Measurements from ENCODE around the gene SFTA2.

Gene SFTA2

GRCh38 chr6:30883685-30884520, 48.1 kb downstream of the SFTA2 start, which contains the start of gene DDR1:
TSS of gene DDR1 (plus strand) at chr6:30884519. CDS start at chr6:30888730, 4,211 bp downstream.
- TF ChIP-seq, protein P1, sequence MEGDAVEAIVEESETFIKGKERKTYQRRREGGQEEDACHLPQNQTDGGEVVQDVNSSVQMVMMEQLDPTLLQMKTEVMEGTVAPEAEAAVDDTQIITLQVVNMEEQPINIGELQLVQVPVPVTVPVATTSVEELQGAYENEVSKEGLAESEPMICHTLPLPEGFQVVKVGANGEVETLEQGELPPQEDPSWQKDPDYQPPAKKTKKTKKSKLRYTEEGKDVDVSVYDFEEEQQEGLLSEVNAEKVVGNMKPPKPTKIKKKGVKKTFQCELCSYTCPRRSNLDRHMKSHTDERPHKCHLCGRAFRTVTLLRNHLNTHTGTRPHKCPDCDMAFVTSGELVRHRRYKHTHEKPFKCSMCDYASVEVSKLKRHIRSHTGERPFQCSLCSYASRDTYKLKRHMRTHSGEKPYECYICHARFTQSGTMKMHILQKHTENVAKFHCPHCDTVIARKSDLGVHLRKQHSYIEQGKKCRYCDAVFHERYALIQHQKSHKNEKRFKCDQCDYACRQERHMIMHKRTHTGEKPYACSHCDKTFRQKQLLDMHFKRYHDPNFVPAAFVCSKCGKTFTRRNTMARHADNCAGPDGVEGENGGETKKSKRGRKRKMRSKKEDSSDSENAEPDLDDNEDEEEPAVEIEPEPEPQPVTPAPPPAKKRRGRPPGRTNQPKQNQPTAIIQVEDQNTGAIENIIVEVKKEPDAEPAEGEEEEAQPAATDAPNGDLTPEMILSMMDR (conservative IDR thresholded peaks at IDR 0.05; ENCODE audit: low read depth, low read length) = no peak
- Histone ChIP-seq H2AFZ (ENCODE audit: low read depth) (peak within 1 kb of the TSS; percentile 76), H3K4me1 (ENCODE audit: low read depth, poor library complexity, severe bottlenecking) (peaks cover 5% of the 10 kb centered on the region), H3K4me2 (peak within 1 kb of the TSS; percentile 70), H3K27ac (no peak within 1 kb of the TSS), H3K36me3 (ENCODE audit: insufficient read depth) (no peaks in the 10 kb centered on the region), H3K79me2 (ENCODE audit: insufficient read depth, low read depth) (no peaks in the 10 kb centered on the region), H4K20me1 (ENCODE audit: insufficient read depth) (no peaks in the 10 kb centered on the region), H3K27me3 (ENCODE audit: insufficient read depth, low read depth) (peaks cover 13% of the 10 kb centered on the region; the same call in 1 of the 2 replicates), H3K9ac (peak within 1 kb of the TSS; percentile 9; the same call in 1 of the 2 replicates), H3K4me3 (IDR thresholded peaks at IDR 0.05; ENCODE audit: insufficient read depth, low read depth, low read length) (no peak within 1 kb of the TSS)

GRCh38 chr6:30882759-30883684, 48.9 kb downstream of the SFTA2 start:
- no peaks in the 10 kb centered on the region for H4K20me1 ChIP-seq (ENCODE audit: insufficient read depth)
- H3K79me2 ChIP-seq (ENCODE audit: insufficient read depth, low read depth) = no peaks in the 10 kb centered on the region
- peaks cover 6% of the 10 kb centered on the region for H3K4me1 ChIP-seq (ENCODE audit: low read depth, poor library complexity, severe bottlenecking)
- H3K4me2 ChIP-seq = no peak overlapping the region; the same call in 1 of the 2 replicates
- H3K36me3 ChIP-seq (ENCODE audit: insufficient read depth) = no peaks in the 10 kb centered on the region
- TF ChIP-seq, protein P1 (conservative IDR thresholded peaks at IDR 0.05; ENCODE audit: low read depth, low read length) = no peak
- H2AFZ ChIP-seq (ENCODE audit: low read depth) = no peak overlapping the region
- H3K9ac ChIP-seq = no peak overlapping the region
- peaks cover 13% of the 10 kb centered on the region; the same call in 1 of the 2 replicates for H3K27me3 ChIP-seq (ENCODE audit: insufficient read depth, low read depth)
- H3K27ac ChIP-seq = no peak overlapping the region
- H3K4me3 ChIP-seq (IDR thresholded peaks at IDR 0.05; ENCODE audit: insufficient read depth, low read depth, low read length) = no peak overlapping the region

DNA sequence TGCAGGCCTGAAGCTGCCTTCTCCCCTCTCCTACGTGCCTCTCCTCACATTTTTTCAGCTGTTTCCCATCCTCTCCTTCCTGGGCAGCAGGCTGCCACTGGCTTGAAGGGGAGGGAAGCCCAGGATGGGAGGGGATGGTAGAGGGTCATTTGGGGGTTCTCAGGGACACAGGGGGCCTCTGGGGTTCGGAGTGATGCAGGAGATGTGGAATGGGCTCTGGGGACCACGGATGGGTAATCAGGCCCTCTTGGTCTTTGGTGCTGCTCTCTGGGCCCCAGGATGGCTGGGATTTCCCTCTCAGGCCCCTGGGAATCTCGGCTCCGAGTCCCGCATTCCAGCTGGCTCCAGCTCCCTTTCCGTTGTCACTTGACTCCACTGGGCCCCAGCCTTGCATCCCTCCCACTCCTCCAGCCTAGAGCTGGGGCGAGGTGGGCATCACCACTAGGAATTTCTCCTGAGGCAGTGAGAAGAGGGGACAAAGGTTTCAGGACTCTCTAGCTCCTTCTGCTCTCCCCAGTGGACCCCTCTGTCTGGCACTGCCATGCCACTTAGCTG, 49.7 kb downstream of the SFTA2 start:
- Histone ChIP-seq H3K27me3 (ENCODE audit: insufficient read depth, low read depth) (peaks cover 13% of the 10 kb centered on the region; the same call in 1 of the 2 replicates), H3K79me2 (ENCODE audit: insufficient read depth, low read depth) (no peaks in the 10 kb centered on the region), H3K27ac (no peak overlapping the region), H4K20me1 (ENCODE audit: insufficient read depth) (no peaks in the 10 kb centered on the region), H3K4me1 (ENCODE audit: low read depth, poor library complexity, severe bottlenecking) (peaks cover 14% of the 10 kb centered on the region), H3K4me3 (IDR thresholded peaks at IDR 0.05; ENCODE audit: insufficient read depth, low read depth, low read length) (no peak overlapping the region), H3K36me3 (ENCODE audit: insufficient read depth) (no peaks in the 10 kb centered on the region), H2AFZ (ENCODE audit: low read depth) (no peak overlapping the region), H3K4me2 (no peak overlapping the region), H3K9ac (no peak overlapping the region)
- TF ChIP-seq, protein P1 (conservative IDR thresholded peaks at IDR 0.05; ENCODE audit: low read depth, low read length) = no peak

Measured in KMS-11 (cell line).